Measurements from ENCODE around the gene FAAP24.
"Not testable (repeated sequence)": the region's sequence is repeated elsewhere in the genome, so short reads cannot be mapped to it uniquely, and the experiment has no call there.

FAAP24 gene

DNA sequence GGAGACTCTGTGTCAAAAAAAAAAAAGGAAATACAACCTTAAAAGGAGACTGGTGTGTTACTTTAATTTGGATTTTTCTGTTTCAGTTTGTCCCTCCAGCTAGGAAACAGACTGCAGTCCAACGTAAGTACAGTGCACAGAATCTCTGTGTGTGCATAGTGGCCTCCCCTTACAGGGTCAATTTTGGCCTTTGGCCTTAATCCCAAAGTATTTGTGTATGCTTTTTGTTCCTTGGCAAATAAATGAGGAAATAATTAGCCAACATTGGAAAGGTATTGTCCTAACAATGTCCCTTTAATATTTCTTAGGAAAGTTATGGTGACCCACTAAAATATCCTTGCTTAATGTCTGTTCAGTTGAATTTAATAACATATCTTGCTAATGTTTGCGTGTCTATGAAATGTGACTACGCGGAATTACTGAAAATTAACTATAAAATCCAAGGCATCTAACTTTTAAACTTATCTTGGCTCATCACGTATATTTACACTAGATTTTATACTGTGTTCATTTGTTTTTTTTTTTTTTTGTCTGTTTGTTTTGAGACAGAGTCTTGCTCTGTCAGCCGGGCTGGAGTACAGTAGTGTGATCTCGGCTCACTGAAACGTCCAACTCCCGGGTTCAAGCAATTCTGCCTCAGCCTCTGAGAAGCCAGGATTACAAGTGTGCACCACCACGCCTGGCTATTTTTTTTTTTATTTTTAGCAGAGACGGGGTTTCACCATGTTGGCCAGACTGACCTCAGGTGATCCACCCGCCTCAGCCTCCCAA, 53.6 kb downstream of the FAAP24 start:
- not testable (repeated sequence) for H3K4me3 ChIP-seq (ENCODE audit: low read depth, low read length)

DNA sequence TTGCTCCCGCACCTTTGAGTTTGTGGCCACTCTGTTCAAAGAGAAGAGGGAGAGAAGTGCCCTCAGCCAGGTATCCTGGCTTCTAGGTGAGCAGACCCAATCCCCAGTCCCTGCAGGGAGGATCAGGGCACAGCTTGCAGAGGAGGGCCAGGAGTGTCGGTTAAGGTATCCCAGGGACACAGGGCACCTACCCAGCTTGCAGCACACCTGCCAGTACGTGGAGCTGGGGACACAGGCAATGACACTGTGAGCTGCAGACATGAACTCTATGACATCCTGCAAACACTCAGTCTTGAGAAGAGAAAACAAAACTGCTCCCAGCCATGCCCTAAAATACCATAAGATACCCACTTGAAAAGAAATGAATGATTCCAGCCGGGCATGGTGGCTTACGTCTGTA, 54.6 kb downstream of the FAAP24 start:
- not testable (repeated sequence) for H3K4me3 ChIP-seq (ENCODE audit: low read depth, low read length); H3K9ac ChIP-seq (ENCODE audit: low read depth, low read length); H3K36me3 ChIP-seq (ENCODE audit: control insufficient read depth, insufficient read depth, low read length); H3K9me3 ChIP-seq (ENCODE audit: control insufficient read depth, insufficient read depth, low read length); H3K27ac ChIP-seq (ENCODE audit: low read depth, low read length); H3K27me3 ChIP-seq (ENCODE audit: control insufficient read depth, insufficient read depth, low read length)
- H3K4me1 ChIP-seq (ENCODE audit: control insufficient read depth, insufficient read depth, low read length), result peaks cover 12% of the 10 kb centered on the region; the same call in 1 of the 2 replicates

More for the DNA sequence above, 53.6 kb downstream of the FAAP24 start:
- not testable (repeated sequence) for H3K9ac ChIP-seq (ENCODE audit: low read depth, low read length); H3K27me3 ChIP-seq (ENCODE audit: control insufficient read depth, insufficient read depth, low read length); H3K36me3 ChIP-seq (ENCODE audit: control insufficient read depth, insufficient read depth, low read length); H3K9me3 ChIP-seq (ENCODE audit: control insufficient read depth, insufficient read depth, low read length); H3K27ac ChIP-seq (ENCODE audit: low read depth, low read length)
- peaks cover 14% of the 10 kb centered on the region; the same call in 1 of the 2 replicates for H3K4me1 ChIP-seq (ENCODE audit: control insufficient read depth, insufficient read depth, low read length)
